ENCODE measurements around the gene GRM7. TPM values are rescaled to one million over a fixed set of nuclear protein-coding genes. Genes with fewer than 3 reads are reported as not detected.

Gene GRM7
- total and polyA plus RNA-seq, 5 donors from 2014 or later: not detected

DNA sequence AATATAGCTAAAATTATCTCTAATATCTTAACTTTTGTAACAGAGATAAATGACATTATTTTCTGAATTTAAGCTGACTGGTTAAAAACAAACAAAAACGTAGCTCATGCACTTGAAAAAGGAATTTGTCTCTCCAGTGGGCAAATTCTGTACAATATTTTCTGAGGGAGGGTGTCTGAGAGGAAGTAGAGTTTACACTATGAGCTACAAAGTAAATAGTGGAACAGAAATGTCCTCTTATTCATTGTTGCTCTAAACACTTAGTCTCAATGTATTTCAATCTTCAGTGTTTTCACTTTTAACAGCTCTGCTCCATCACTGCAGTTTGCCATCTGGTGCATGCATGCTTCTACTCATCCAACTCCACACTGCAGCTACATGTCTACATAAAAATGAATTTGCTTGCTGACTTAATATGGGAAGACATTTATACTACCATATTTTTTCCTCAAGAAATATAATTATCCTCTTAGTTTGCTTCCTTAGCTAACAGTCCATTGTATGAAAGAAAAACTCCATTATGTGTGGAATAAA, 823.3 kb downstream of the GRM7 start:
- DNase-seq (no peak), ATAC-seq (ENCODE audit: low read depth in 2 of 2) (no peak)
- Histone ChIP-seq H3K4me3 (ENCODE audit: low read depth, low read length) (no peak overlapping the region), H3K27ac (ENCODE audit: insufficient read depth, low read length, poor library complexity, severe bottlenecking) (no peak overlapping the region), H3K36me3 (ENCODE audit: control insufficient read depth, insufficient read depth, low read length) (no peaks in the 10 kb centered on the region), H3K27me3 (ENCODE audit: control insufficient read depth, insufficient read depth, low read length) (no peaks in the 10 kb centered on the region), H3K9me3 (ENCODE audit: control insufficient read depth in 2 of 2, low read length in 2 of 2) (no peaks in the 10 kb centered on the region), H3K4me1 (ENCODE audit: control insufficient read depth, insufficient read depth, low read length, poor library complexity, severe bottlenecking) (no peaks in the 10 kb centered on the region)
- H3K4me3 Mint-ChIP-seq: no peak overlapping the region
- H3K36me3 Mint-ChIP-seq: no peaks in the 10 kb centered on the region
- H3K4me1 Mint-ChIP-seq: no peaks in the 10 kb centered on the region
- H3K27me3 Mint-ChIP-seq: peaks cover under 1% of the 10 kb centered on the region
- H3K27ac Mint-ChIP-seq: no peak overlapping the region
- H3K9me3 Mint-ChIP-seq: peaks cover 0 to 5% (median 0%) of the 10 kb centered on the region in 7 donors

DNA sequence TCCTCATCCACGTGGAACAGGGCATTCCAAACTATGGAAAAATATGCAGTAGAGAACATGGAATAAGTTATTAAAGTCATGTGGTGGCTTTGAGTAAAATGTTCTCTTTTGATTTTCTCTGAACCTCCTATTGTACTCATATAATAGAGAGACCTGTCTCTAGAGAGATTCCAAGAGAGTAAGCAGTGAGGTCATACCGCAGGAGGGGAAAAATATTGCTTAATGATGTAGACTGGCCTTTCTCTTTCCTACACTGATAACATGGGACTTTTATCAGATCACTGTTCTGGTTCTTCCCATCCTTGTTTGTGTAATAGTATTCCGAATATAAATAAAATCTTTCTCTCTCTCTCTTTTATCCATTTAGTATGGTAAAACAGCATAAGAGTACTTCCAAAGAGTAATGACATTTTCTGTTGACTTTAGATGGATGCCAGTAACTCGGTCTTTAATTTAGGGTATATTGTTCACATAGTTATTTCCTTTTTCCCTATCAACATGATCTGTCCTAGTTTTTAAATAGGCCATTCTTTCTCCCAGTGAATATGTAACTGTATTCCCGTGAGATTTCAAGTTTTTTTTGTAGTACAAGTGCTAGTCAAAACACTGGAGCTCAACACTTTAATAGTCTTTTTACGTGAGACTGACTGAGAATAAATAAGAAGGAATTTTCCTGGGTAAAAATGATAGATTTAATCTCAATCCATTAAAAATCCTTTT, 826.7 kb downstream of the GRM7 start:
- no peak overlapping the region for H3K27ac ChIP-seq (ENCODE audit: insufficient read depth, low read length, poor library complexity, severe bottlenecking)
- DNase-seq (no peak), ATAC-seq (ENCODE audit: low read depth in 2 of 2) (no peak)
- no peaks in the 10 kb centered on the region for H3K9me3 ChIP-seq (ENCODE audit: control insufficient read depth in 2 of 2, low read length in 2 of 2)
- H3K27me3 ChIP-seq (ENCODE audit: control insufficient read depth, insufficient read depth, low read length): no peaks in the 10 kb centered on the region
- H3K4me1 Mint-ChIP-seq: no peaks in the 10 kb centered on the region
- no peak overlapping the region for H3K27ac Mint-ChIP-seq
- peaks cover 0 to 8% (median 0%) of the 10 kb centered on the region in 7 donors for H3K9me3 Mint-ChIP-seq
- H3K27me3 Mint-ChIP-seq: peaks cover 4% of the 10 kb centered on the region
- no peaks in the 10 kb centered on the region for H3K4me1 ChIP-seq (ENCODE audit: control insufficient read depth, insufficient read depth, low read length, poor library complexity, severe bottlenecking)
- H3K4me3 Mint-ChIP-seq: no peak overlapping the region
- H3K4me3 ChIP-seq (ENCODE audit: low read depth, low read length): no peak overlapping the region
- H3K36me3 ChIP-seq (ENCODE audit: control insufficient read depth, insufficient read depth, low read length): no peaks in the 10 kb centered on the region
- no peaks in the 10 kb centered on the region for H3K36me3 Mint-ChIP-seq

DNA sequence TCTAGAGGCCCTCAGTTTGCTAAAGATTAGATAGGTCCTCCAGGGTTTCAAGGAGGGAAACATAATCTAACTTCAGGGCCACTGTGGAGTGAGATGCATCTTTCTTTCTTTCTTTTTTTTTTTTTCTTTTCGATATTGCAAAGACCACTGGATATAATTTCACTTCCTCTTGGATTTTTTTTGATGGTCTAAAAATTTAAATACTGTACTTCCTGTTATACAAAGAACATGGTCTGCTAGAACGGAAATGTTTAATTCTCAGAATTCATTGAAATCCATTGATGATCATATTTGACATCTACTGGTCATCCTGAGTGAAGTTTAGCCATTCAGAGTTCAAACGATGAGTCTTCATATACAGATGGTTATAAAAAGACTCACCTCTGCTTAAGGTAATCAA, 832.0 kb downstream of the GRM7 start:
- Histone ChIP-seq H3K36me3 (ENCODE audit: control insufficient read depth, insufficient read depth, low read length) (no peaks in the 10 kb centered on the region), H3K4me1 (ENCODE audit: control insufficient read depth, insufficient read depth, low read length, poor library complexity, severe bottlenecking) (no peaks in the 10 kb centered on the region), H3K4me3 (ENCODE audit: low read depth, low read length) (no peak overlapping the region), H3K27ac (ENCODE audit: insufficient read depth, low read length, poor library complexity, severe bottlenecking) (no peak overlapping the region), H3K9me3 (ENCODE audit: control insufficient read depth in 2 of 2, low read length in 2 of 2) (no peaks in the 10 kb centered on the region), H3K27me3 (ENCODE audit: control insufficient read depth, insufficient read depth, low read length) (no peaks in the 10 kb centered on the region)
- DNase-seq (no peak), ATAC-seq (ENCODE audit: low read depth in 2 of 2) (no peak)
- peaks cover 4% of the 10 kb centered on the region for H3K27me3 Mint-ChIP-seq
- peaks cover 0 to 10% (median 4%) of the 10 kb centered on the region in 7 donors for H3K9me3 Mint-ChIP-seq
- no peak overlapping the region for H3K4me3 Mint-ChIP-seq
- H3K36me3 Mint-ChIP-seq: no peaks in the 10 kb centered on the region
- H3K27ac Mint-ChIP-seq: no peak overlapping the region
- no peaks in the 10 kb centered on the region for H3K4me1 Mint-ChIP-seq

GRCh38 chr3:7693976-7694375, 833.1 kb downstream of the GRM7 start:
- no peaks in the 10 kb centered on the region for H3K4me1 ChIP-seq (ENCODE audit: control insufficient read depth, insufficient read depth, low read length, poor library complexity, severe bottlenecking)
- no peaks in the 10 kb centered on the region for H3K36me3 Mint-ChIP-seq
- peaks cover 4% of the 10 kb centered on the region for H3K27me3 Mint-ChIP-seq
- DNase-seq: no peak
- H3K9me3 Mint-ChIP-seq: peaks cover 0 to 10% (median 4%) of the 10 kb centered on the region in 7 donors
- H3K4me1 Mint-ChIP-seq: no peaks in the 10 kb centered on the region
- H3K27ac Mint-ChIP-seq: no peak overlapping the region
- ATAC-seq (ENCODE audit: low read depth in 2 of 2): no peak
- no peaks in the 10 kb centered on the region for H3K36me3 ChIP-seq (ENCODE audit: control insufficient read depth, insufficient read depth, low read length)
- no peak overlapping the region for H3K4me3 Mint-ChIP-seq
- no peak overlapping the region for H3K4me3 ChIP-seq (ENCODE audit: low read depth, low read length)
- H3K9me3 ChIP-seq (ENCODE audit: control insufficient read depth in 2 of 2, low read length in 2 of 2): no peaks in the 10 kb centered on the region
- no peak overlapping the region for H3K27ac ChIP-seq (ENCODE audit: insufficient read depth, low read length, poor library complexity, severe bottlenecking)
- H3K27me3 ChIP-seq (ENCODE audit: control insufficient read depth, insufficient read depth, low read length): no peaks in the 10 kb centered on the region

DNA sequence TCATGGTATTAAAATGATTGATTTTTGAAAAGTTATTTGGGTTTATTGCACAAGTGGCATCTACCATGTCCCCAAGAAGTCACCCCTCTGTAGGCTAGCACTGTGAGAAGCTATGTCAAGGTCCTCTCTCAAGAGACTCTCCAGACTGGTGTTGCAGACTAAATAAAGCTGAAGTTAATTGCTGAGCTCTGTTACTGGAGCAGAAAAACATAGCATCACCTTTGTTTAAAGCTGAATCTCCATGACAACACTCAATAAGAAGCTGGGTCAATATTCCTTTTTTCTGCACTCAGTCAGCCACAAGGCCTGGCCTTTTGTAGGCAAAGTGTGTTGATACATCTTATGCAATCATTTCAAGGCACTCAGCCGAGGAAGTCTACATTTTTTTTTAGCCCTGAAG, 834.1 kb downstream of the GRM7 start:
- no peak overlapping the region for H3K27ac Mint-ChIP-seq
- Histone ChIP-seq H3K4me3 (ENCODE audit: low read depth, low read length) (no peak overlapping the region), H3K27ac (ENCODE audit: insufficient read depth, low read length, poor library complexity, severe bottlenecking) (no peak overlapping the region), H3K27me3 (ENCODE audit: control insufficient read depth, insufficient read depth, low read length) (no peaks in the 10 kb centered on the region), H3K4me1 (ENCODE audit: control insufficient read depth, insufficient read depth, low read length, poor library complexity, severe bottlenecking) (no peaks in the 10 kb centered on the region), H3K9me3 (ENCODE audit: control insufficient read depth in 2 of 2, low read length in 2 of 2) (no peaks in the 10 kb centered on the region), H3K36me3 (ENCODE audit: control insufficient read depth, insufficient read depth, low read length) (no peaks in the 10 kb centered on the region)
- H3K4me1 Mint-ChIP-seq: no peaks in the 10 kb centered on the region
- H3K36me3 Mint-ChIP-seq: no peaks in the 10 kb centered on the region
- H3K9me3 Mint-ChIP-seq: peaks cover 0 to 10% (median 4%) of the 10 kb centered on the region in 7 donors
- no peaks in the 10 kb centered on the region for H3K27me3 Mint-ChIP-seq
- H3K4me3 Mint-ChIP-seq: no peak overlapping the region
- ATAC-seq (ENCODE audit: low read depth in 2 of 2): no peak
- no peak for DNase-seq

DNA sequence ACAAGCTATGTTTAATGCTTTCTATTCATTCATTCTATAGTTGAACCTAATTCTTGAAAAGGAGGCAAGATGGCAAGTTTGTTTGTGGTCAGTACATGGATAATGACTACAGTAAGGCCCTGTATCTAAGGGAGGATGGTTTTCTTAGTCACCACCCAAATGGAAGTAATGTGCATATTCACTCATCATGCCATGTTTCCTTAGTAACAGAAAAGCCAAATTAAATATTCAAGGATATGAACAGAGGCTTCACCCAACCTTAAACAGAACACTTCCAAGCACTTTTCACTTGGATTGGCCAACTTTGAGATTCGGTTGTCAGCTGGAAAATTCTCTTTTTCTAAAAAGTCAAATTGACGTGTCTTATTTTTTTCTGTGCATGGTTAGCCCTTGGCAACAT, 835.4 kb downstream of the GRM7 start:
- DNase-seq (no peak), ATAC-seq (ENCODE audit: low read depth in 2 of 2) (no peak)

GRCh38 chr3:7697548-7697947, 836.6 kb downstream of the GRM7 start:
- H3K4me3 Mint-ChIP-seq: no peak overlapping the region
- no peaks in the 10 kb centered on the region for H3K36me3 Mint-ChIP-seq
- Histone ChIP-seq H3K27me3 (ENCODE audit: control insufficient read depth, insufficient read depth, low read length) (no peaks in the 10 kb centered on the region), H3K4me3 (ENCODE audit: low read depth, low read length) (no peak overlapping the region), H3K9me3 (ENCODE audit: control insufficient read depth in 2 of 2, low read length in 2 of 2) (no peaks in the 10 kb centered on the region), H3K36me3 (ENCODE audit: control insufficient read depth, insufficient read depth, low read length) (no peaks in the 10 kb centered on the region), H3K27ac (ENCODE audit: insufficient read depth, low read length, poor library complexity, severe bottlenecking) (no peak overlapping the region), H3K4me1 (ENCODE audit: control insufficient read depth, insufficient read depth, low read length, poor library complexity, severe bottlenecking) (no peaks in the 10 kb centered on the region)
- H3K4me1 Mint-ChIP-seq: no peaks in the 10 kb centered on the region
- no peak overlapping the region for H3K27ac Mint-ChIP-seq
- DNase-seq (no peak), ATAC-seq (ENCODE audit: low read depth in 2 of 2) (no peak)
- peaks cover 0 to 10% (median 0%) of the 10 kb centered on the region in 7 donors for H3K9me3 Mint-ChIP-seq
- no peaks in the 10 kb centered on the region for H3K27me3 Mint-ChIP-seq

More for the DNA sequence above, 835.4 kb downstream of the GRM7 start:
- peaks cover 0 to 10% (median 4%) of the 10 kb centered on the region in 7 donors for H3K9me3 Mint-ChIP-seq
- no peaks in the 10 kb centered on the region for H3K4me1 Mint-ChIP-seq
- H3K36me3 Mint-ChIP-seq: no peaks in the 10 kb centered on the region
- H3K27me3 ChIP-seq (ENCODE audit: control insufficient read depth, insufficient read depth, low read length): no peaks in the 10 kb centered on the region
- H3K27ac Mint-ChIP-seq: no peak overlapping the region
- no peaks in the 10 kb centered on the region for H3K27me3 Mint-ChIP-seq
- no peaks in the 10 kb centered on the region for H3K9me3 ChIP-seq (ENCODE audit: control insufficient read depth in 2 of 2, low read length in 2 of 2)
- no peaks in the 10 kb centered on the region for H3K4me1 ChIP-seq (ENCODE audit: control insufficient read depth, insufficient read depth, low read length, poor library complexity, severe bottlenecking)
- no peak overlapping the region for H3K27ac ChIP-seq (ENCODE audit: insufficient read depth, low read length, poor library complexity, severe bottlenecking)
- no peaks in the 10 kb centered on the region for H3K36me3 ChIP-seq (ENCODE audit: control insufficient read depth, insufficient read depth, low read length)
- no peak overlapping the region for H3K4me3 ChIP-seq (ENCODE audit: low read depth, low read length)
- no peak overlapping the region for H3K4me3 Mint-ChIP-seq

- no peak overlapping the region for H3K4me3 ChIP-seq (ENCODE audit: low read depth, low read length)
These were observed 839.6 kb downstream of the GRM7 start for GRCh38 chr3:7700539-7700938.

More at GRCh38 chr3:7700539-7700938, 839.6 kb downstream of the GRM7 start:
- no peaks in the 10 kb centered on the region for H3K4me1 ChIP-seq (ENCODE audit: control insufficient read depth, insufficient read depth, low read length, poor library complexity, severe bottlenecking)
- Mint-ChIP-seq H3K27me3 (no peaks in the 10 kb centered on the region), H3K36me3 (no peaks in the 10 kb centered on the region), H3K4me1 (no peaks in the 10 kb centered on the region), H3K27ac (no peak overlapping the region), H3K9me3 (peaks cover 0 to 4% (median 0%) of the 10 kb centered on the region in 7 donors), H3K4me3 (no peak overlapping the region)
- H3K9me3 ChIP-seq (ENCODE audit: control insufficient read depth in 2 of 2, low read length in 2 of 2): no peaks in the 10 kb centered on the region
- no peaks in the 10 kb centered on the region for H3K36me3 ChIP-seq (ENCODE audit: control insufficient read depth, insufficient read depth, low read length)
- H3K27me3 ChIP-seq (ENCODE audit: control insufficient read depth, insufficient read depth, low read length): no peaks in the 10 kb centered on the region
- ATAC-seq (ENCODE audit: low read depth in 2 of 2): no peak
- DNase-seq: no peak
- no peak overlapping the region for H3K27ac ChIP-seq (ENCODE audit: insufficient read depth, low read length, poor library complexity, severe bottlenecking)

Measured in CD4-positive, CD25-positive, alpha-beta regulatory T cell (primary cell).